ENCODE measurements around the gene NEU3. TPM values are rescaled to one million over a fixed set of nuclear protein-coding genes. Genes with fewer than 3 reads are reported as not detected.
"Not testable (repeated sequence)": the region's sequence is repeated elsewhere in the genome, so short reads cannot be mapped to it uniquely, and the experiment has no call there.

NEU3 gene
- total RNA-seq, 1 experiment from 2014 or later = 9.9 TPM

- POLR2A ChIA-PET (ENCODE audit: unreplicated experiment) = no interaction called here
- no peak for DNase-seq
- no TSS peak for BruUV-seq (replicated peaks)
- Histone ChIP-seq H3K27me3 (ENCODE audit: insufficient read depth, low read depth) (no peaks in the 10 kb centered on the region), H3K4me2 (no peak overlapping the region), H3K9me2 (ENCODE audit: insufficient read depth) (no peaks in the 10 kb centered on the region), H3K27ac (no peak overlapping the region), H4K20me1 (ENCODE audit: insufficient read depth) (no peaks in the 10 kb centered on the region), H2AFZ (no peak overlapping the region), H3K36me3 (ENCODE audit: low read depth) (no peaks in the 10 kb centered on the region), H3K9me3 (ENCODE audit: insufficient read depth, low read depth) (no peaks in the 10 kb centered on the region), H3F3A (ENCODE audit: insufficient read depth, low read depth) (peaks cover 14% of the 10 kb centered on the region; the same call in 1 of the 2 replicates), H3K4me3 (no peak overlapping the region), H3K4me1 (replicated peaks; ENCODE audit: insufficient read depth) (no peaks in the 10 kb centered on the region), H3K79me2 (ENCODE audit: low read depth) (no peaks in the 10 kb centered on the region)
- intact Hi-C loops (cut with micrococcal nuclease; ENCODE audit: unreplicated experiment) = no loop called here
- CTCF ChIA-PET = no interaction called here
- TF ChIP-seq EZH2 (IDR thresholded peaks at IDR 0.05; ENCODE audit: low read depth) (no peak), CTCF (conservative IDR thresholded peaks at IDR 0.05) (no peak)
Measured at GRCh38 chr11:74984070-74984469, 4.7 kb upstream of the NEU3 start.

GRCh38 chr11:74984730-74985129 lies 4.0 kb upstream of the NEU3 start:
- Histone ChIP-seq H3K27ac (no peak overlapping the region), H4K20me1 (ENCODE audit: insufficient read depth) (no peaks in the 10 kb centered on the region), H3K79me2 (ENCODE audit: low read depth) (no peaks in the 10 kb centered on the region), H3K9me3 (ENCODE audit: insufficient read depth, low read depth) (no peaks in the 10 kb centered on the region), H3K4me2 (no peak overlapping the region), H3K4me1 (replicated peaks; ENCODE audit: insufficient read depth) (peaks cover 2% of the 10 kb centered on the region), H3F3A (ENCODE audit: insufficient read depth, low read depth) (peaks cover 18% of the 10 kb centered on the region; the same call in 1 of the 2 replicates), H3K36me3 (ENCODE audit: low read depth) (no peaks in the 10 kb centered on the region), H3K4me3 (no peak overlapping the region), H3K27me3 (ENCODE audit: insufficient read depth, low read depth) (no peaks in the 10 kb centered on the region), H3K9me2 (ENCODE audit: insufficient read depth) (no peaks in the 10 kb centered on the region), H2AFZ (no peak overlapping the region)
- intact Hi-C loops (cut with micrococcal nuclease; ENCODE audit: unreplicated experiment) = loop anchor here (5.0 kb wide), 1 partner anchor 32 kb away; no protein-coding TSS in a partner anchor
- DNase-seq = no peak
- ChIA-PET POLR2A (ENCODE audit: unreplicated experiment) (no interaction called here), CTCF (no interaction called here)
- BruUV-seq (replicated peaks) = no TSS peak
- TF ChIP-seq EZH2 (IDR thresholded peaks at IDR 0.05; ENCODE audit: low read depth) = no peak
- TF ChIP-seq CTCF (conservative IDR thresholded peaks at IDR 0.05) = no peak

- TF ChIP-seq CTCF (conservative IDR thresholded peaks at IDR 0.05) (no peak), EZH2 (IDR thresholded peaks at IDR 0.05; ENCODE audit: low read depth) (no peak)
- peak overlapping the region; percentile 77 for H3K4me3 ChIP-seq
- CTCF ChIA-PET = interaction anchor here (0.6 to 1.1 kb wide), 4 partner anchors 52 to 258 kb away, joined by 3 to 9 read pairs (median 3); no protein-coding TSS in a partner anchor
- H3K79me2 ChIP-seq (ENCODE audit: low read depth) = peaks cover 18% of the 10 kb centered on the region; the same call in 1 of the 2 replicates
- peaks cover 18% of the 10 kb centered on the region; the same call in 1 of the 2 replicates for H3F3A ChIP-seq (ENCODE audit: insufficient read depth, low read depth)
- H3K27me3 ChIP-seq (ENCODE audit: insufficient read depth, low read depth) = no peaks in the 10 kb centered on the region
- no peaks in the 10 kb centered on the region for H3K9me2 ChIP-seq (ENCODE audit: insufficient read depth)
- BruUV-seq (replicated peaks) = no TSS peak
- intact Hi-C loops (cut with micrococcal nuclease; ENCODE audit: unreplicated experiment) = loop anchor here (5.0 kb wide), 1 partner anchor 37 kb away; no protein-coding TSS in a partner anchor
- H3K27ac ChIP-seq = no peak overlapping the region
- no peaks in the 10 kb centered on the region for H3K9me3 ChIP-seq (ENCODE audit: insufficient read depth, low read depth)
- peak overlapping the region; percentile 99 for H2AFZ ChIP-seq
- no peaks in the 10 kb centered on the region for H4K20me1 ChIP-seq (ENCODE audit: insufficient read depth)
- POLR2A ChIA-PET (ENCODE audit: unreplicated experiment) = interaction anchor here (0.6 kb wide), 1 partner anchor 356 kb away, joined by 4 read pairs; no protein-coding TSS in a partner anchor
- DNase-seq = no peak
- peaks cover 9% of the 10 kb centered on the region for H3K4me1 ChIP-seq (replicated peaks; ENCODE audit: insufficient read depth)
- peak overlapping the region; percentile 84 for H3K4me2 ChIP-seq
- no peaks in the 10 kb centered on the region for H3K36me3 ChIP-seq (ENCODE audit: low read depth)
Measured at GRCh38 chr11:74989260-74989638, 516 bp downstream of the NEU3 start.

GRCh38 chr11:74990150-74990549 lies 1.4 kb downstream of the NEU3 start:
- intact Hi-C loops (cut with micrococcal nuclease; ENCODE audit: unreplicated experiment); H3K27ac ChIP-seq; POLR2A ChIA-PET (ENCODE audit: unreplicated experiment); H3K9me2 ChIP-seq (ENCODE audit: insufficient read depth); H3K27me3 ChIP-seq (ENCODE audit: insufficient read depth, low read depth); BruUV-seq (replicated peaks); H3K9me3 ChIP-seq (ENCODE audit: insufficient read depth, low read depth); H4K20me1 ChIP-seq (ENCODE audit: insufficient read depth); H3K4me1 ChIP-seq (replicated peaks; ENCODE audit: insufficient read depth); DNase-seq; H3K36me3 ChIP-seq (ENCODE audit: low read depth): not testable (repeated sequence)
- Histone ChIP-seq H3K79me2 (ENCODE audit: low read depth) (peaks cover 18% of the 10 kb centered on the region; the same call in 1 of the 2 replicates), H3K4me2 (peak overlapping the region; percentile 84), H2AFZ (peak overlapping the region; percentile 99; the same call in 1 of the 2 replicates), H3K4me3 (peak overlapping the region; percentile 77), H3F3A (ENCODE audit: insufficient read depth, low read depth) (peaks cover 18% of the 10 kb centered on the region; the same call in 1 of the 2 replicates)
- CTCF ChIA-PET = interaction anchor here (0.6 to 1.0 kb wide), 2 partner anchors 60 kb away, joined by 3 to 4 read pairs; no protein-coding TSS in a partner anchor

Measured in PC-9 (cell line).